Gastroesophageal sphincter (tissue), 3 donors: ENCODE results near the gene STUB1.

Experiments used
- EP300 ChIP-seq: sonication (generic); formaldehyde crosslinking; IDR thresholded peaks from one replicate; pipeline ENCODE4 v1.6.1; 2017; ENCODE audit warnings: antibody characterized with exemption, mild to moderate bottlenecking
- POLR2A ChIP-seq, 2 donors: fragments of 450-650 bp; IDR thresholded peaks; one replicate each; pipeline ENCODE4 v1.6.1; 2017; ENCODE audit warnings: antibody characterized with exemption in 2 of 2, mild to moderate bottlenecking in 2 of 2, moderate library complexity in 1 of 2
- POLR2AphosphoS5 ChIP-seq: sonication (generic); formaldehyde crosslinking; IDR thresholded peaks from one replicate; pipeline ENCODE4 v1.6.1; 2017; ENCODE audit warnings: antibody characterized with exemption
- TF ChIP-seq, protein P1 (sequence below), 4 experiments: fragments of 200-600 bp in 2 of 4; fragments of 450-650 bp in 2 of 4; sonication (generic) in 1 of 4; IDR thresholded peaks; one replicate each; pipeline ENCODE4 v1.5.1; 2017 to 2019; ENCODE audit warnings: antibody characterized with exemption in 4 of 4, mild to moderate bottlenecking in 2 of 4, moderate library complexity in 2 of 4

DNA sequence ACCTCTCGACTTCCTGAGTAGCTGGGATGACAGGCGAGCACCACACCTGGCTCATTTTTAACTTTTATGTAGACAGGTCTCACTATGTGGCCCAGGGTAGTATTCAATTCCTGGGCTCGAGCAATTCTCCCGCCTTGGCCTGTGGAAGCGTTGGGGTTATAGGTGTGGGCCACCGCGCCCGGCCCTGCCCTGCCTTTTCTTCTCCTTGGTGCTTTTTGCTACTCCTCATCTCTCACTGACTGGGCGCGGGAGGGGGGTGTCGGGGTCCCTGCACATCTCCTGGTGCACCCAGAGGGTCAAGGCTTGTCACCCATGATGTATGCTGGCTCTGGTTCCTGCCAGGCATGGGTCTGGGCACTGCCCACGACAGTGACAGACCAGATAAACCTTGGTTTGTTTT lies 35.7 kb upstream of the STUB1 start:
- TF ChIP-seq EP300: no peak
- TF ChIP-seq, protein P1, sequence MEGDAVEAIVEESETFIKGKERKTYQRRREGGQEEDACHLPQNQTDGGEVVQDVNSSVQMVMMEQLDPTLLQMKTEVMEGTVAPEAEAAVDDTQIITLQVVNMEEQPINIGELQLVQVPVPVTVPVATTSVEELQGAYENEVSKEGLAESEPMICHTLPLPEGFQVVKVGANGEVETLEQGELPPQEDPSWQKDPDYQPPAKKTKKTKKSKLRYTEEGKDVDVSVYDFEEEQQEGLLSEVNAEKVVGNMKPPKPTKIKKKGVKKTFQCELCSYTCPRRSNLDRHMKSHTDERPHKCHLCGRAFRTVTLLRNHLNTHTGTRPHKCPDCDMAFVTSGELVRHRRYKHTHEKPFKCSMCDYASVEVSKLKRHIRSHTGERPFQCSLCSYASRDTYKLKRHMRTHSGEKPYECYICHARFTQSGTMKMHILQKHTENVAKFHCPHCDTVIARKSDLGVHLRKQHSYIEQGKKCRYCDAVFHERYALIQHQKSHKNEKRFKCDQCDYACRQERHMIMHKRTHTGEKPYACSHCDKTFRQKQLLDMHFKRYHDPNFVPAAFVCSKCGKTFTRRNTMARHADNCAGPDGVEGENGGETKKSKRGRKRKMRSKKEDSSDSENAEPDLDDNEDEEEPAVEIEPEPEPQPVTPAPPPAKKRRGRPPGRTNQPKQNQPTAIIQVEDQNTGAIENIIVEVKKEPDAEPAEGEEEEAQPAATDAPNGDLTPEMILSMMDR (IDR thresholded peaks at IDR 0.05): no peak
- no peak for TF ChIP-seq POLR2A (IDR thresholded peaks at IDR 0.05)
- TF ChIP-seq POLR2AphosphoS5: no peak
